NCI-H510A (cell line): ENCODE data around the gene E2F6.

Experiments
- DNase-seq: peaks from one replicate; lab custom pipeline; 2025; lab: John Stamatoyannopoulos, UW

Gene E2F6

GRCh38 chr2:11492720-11493119 lies 26.8 kb upstream of the E2F6 start:
- DNase-seq = no peak

GRCh38 chr2:11492244-11492643 lies 26.3 kb upstream of the E2F6 start:
- no peak for DNase-seq

GRCh38 chr2:11491348-11491933 lies 25.5 kb upstream of the E2F6 start:
- DNase-seq = no peak

GRCh38 chr2:11490194-11490593 lies 24.2 kb upstream of the E2F6 start:
- no peak for DNase-seq

GRCh38 chr2:11488809-11489208 lies 22.8 kb upstream of the E2F6 start:
- DNase-seq = no peak

GRCh38 chr2:11483806-11484617 lies 18.1 kb upstream of the E2F6 start:
- DNase-seq = no peak

- no peak for DNase-seq
Observed at GRCh38 chr2:11482473-11483035, 16.6 kb upstream of the E2F6 start.

- no peak for DNase-seq
Observed at GRCh38 chr2:11481789-11482472, 16.0 kb upstream of the E2F6 start.

GRCh38 chr2:11481426-11481788 lies 15.4 kb upstream of the E2F6 start:
- DNase-seq = no peak

- DNase-seq = no peak
Observed at GRCh38 chr2:11480859-11481258, 14.9 kb upstream of the E2F6 start.

- DNase-seq = no peak
Observed at GRCh38 chr2:11480406-11480805, 14.4 kb upstream of the E2F6 start.

- DNase-seq = no peak
Observed at GRCh38 chr2:11478899-11479605, 13.1 kb upstream of the E2F6 start.

- DNase-seq = peak; percentile 74
Observed at GRCh38 chr2:11477994-11478393, 12.0 kb upstream of the E2F6 start.

GRCh38 chr2:11473659-11474433 lies 7.9 kb upstream of the E2F6 start:
- no peak for DNase-seq

GRCh38 chr2:11467749-11468148 lies 1.8 kb upstream of the E2F6 start:
- DNase-seq = no peak

- no peak for DNase-seq
Observed at GRCh38 chr2:11467129-11467649, 1.2 kb upstream of the E2F6 start.

- no peak for DNase-seq
Observed at GRCh38 chr2:11466307-11467128, 557 bp upstream of the E2F6 start.

- DNase-seq = no peak
Observed at GRCh38 chr2:11465110-11465484, 864 bp downstream of the E2F6 start.

- no peak for DNase-seq
Observed at GRCh38 chr2:11459816-11460215, 6.1 kb downstream of the E2F6 start.

GRCh38 chr2:11458753-11459152 lies 7.2 kb downstream of the E2F6 start:
- DNase-seq = no peak
